Renal cortex interstitium (tissue), 3 donors: ENCODE measurements around the gene MAML3. TPM values are rescaled to one million over a fixed set of nuclear protein-coding genes. Genes with fewer than 3 reads are reported as not detected.

ENCODE experiments used
- polyA plus RNA-seq, 3 donors: library from polyadenylated mRNA; unstranded; fragments of 120-200 nt; gene quantifications; one replicate each; pipeline ENCODE4 v1.2.1, GENCODE V29; 2013; ENCODE audit not compliant: insufficient read length in 3 of 3

The MAML3 gene
- polyA plus RNA-seq, 3 donors = 16.2 to 18.5 (median 17.8) TPM

Other genes with a start within 250 kb of the MAML3 start
- 100 to 1,000 TPM; 127 to 157 (median 139) TPM for gene SCOC, start 219.5 kb upstream of the MAML3 start, polyA plus RNA-seq